Fibroblast of the aortic adventitia (primary cell): ENCODE measurements around the gene SPOCK1. TPM values are rescaled to one million over a fixed set of nuclear protein-coding genes. Genes with fewer than 3 reads are reported as not detected.
"Not testable (repeated sequence)": the region's sequence is repeated elsewhere in the genome, so short reads cannot be mapped to it uniquely, and the experiment has no call there.

Experiments
- DNase-seq: peaks from one replicate; pipeline ENCODE4 v3.0.0-alpha.2; 2010; ENCODE audit warnings: low read depth
- H3K4me3 ChIP-seq: 2 replicates; pipeline ENCODE4 v1.5.1; 2011; ENCODE audit warnings: low read depth, mild to moderate bottlenecking, control low read depth, low read length, moderate library complexity
- total RNA-seq: library from RNA; depleted of rRNA; stranded (reverse); fragments of >200 nt; gene quantifications from 2 replicates; pipeline ENCODE4 v1.2.3, GENCODE V29; 2012; ENCODE audit warnings: low replicate concordance
- TF ChIP-seq, protein P1 (sequence below): IDR thresholded peaks from 2 replicates; pipeline ENCODE4 v1.5.1; 2011; ENCODE audit warnings: mild to moderate bottlenecking, low read length, control low read depth, inconsistent platforms; ENCODE audit not compliant: insufficient read depth

Gene SPOCK1
- total RNA-seq, 1 donor = 174 TPM

GRCh38 chr5:137234973-137235943 lies 263.9 kb downstream of the SPOCK1 start:
- no peak overlapping the region for H3K4me3 ChIP-seq
- DNase-seq = no peak
- TF ChIP-seq, protein P1, sequence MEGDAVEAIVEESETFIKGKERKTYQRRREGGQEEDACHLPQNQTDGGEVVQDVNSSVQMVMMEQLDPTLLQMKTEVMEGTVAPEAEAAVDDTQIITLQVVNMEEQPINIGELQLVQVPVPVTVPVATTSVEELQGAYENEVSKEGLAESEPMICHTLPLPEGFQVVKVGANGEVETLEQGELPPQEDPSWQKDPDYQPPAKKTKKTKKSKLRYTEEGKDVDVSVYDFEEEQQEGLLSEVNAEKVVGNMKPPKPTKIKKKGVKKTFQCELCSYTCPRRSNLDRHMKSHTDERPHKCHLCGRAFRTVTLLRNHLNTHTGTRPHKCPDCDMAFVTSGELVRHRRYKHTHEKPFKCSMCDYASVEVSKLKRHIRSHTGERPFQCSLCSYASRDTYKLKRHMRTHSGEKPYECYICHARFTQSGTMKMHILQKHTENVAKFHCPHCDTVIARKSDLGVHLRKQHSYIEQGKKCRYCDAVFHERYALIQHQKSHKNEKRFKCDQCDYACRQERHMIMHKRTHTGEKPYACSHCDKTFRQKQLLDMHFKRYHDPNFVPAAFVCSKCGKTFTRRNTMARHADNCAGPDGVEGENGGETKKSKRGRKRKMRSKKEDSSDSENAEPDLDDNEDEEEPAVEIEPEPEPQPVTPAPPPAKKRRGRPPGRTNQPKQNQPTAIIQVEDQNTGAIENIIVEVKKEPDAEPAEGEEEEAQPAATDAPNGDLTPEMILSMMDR = no peak

- H3K4me3 ChIP-seq = no peak overlapping the region
- TF ChIP-seq, protein P1 = no peak
- no peak for DNase-seq
These were observed 265.4 kb downstream of the SPOCK1 start for GRCh38 chr5:137233726-137234125.

DNA sequence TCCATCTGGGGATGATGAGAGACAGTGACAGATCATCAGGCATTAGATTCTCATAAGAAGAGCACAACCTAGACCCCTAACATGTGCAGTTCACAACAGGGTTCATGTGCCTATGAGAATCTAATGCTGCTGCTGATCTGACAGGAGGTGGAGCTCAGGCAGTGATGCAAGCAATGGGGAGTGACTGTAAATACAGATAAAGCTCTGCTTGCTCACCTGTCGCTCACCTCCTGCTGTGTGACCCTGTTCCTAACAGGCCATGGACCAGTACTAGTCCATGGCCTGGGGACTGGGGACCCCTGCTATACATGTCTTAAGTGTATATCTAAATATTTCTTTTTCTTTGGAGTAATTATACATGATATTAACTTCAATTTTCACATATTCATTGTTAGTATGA lies 265.8 kb downstream of the SPOCK1 start:
- not testable (repeated sequence) for DNase-seq, H3K4me3 ChIP-seq

DNA sequence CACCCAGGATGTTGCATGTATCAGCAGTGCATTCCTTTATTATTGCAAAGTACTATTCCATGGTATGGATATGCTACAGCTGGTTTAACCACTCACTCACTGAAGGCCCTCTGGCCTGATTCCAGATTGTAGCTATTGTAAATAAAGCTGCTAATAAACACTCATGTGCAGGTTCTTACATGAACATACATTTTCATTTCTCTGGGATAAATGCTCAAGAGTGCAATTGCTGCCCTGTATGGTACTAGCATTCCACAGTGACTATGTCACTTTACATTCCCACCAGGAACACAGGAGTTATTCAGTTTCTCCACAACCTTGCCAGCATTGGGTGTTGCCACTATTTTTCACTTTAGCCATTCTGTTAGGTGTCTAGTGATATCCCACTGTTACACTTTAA lies 267.6 kb downstream of the SPOCK1 start:
- peak; percentile 56 for DNase-seq
- TF ChIP-seq, protein P1 = no peak
- H3K4me3 ChIP-seq = no peak overlapping the region

DNA sequence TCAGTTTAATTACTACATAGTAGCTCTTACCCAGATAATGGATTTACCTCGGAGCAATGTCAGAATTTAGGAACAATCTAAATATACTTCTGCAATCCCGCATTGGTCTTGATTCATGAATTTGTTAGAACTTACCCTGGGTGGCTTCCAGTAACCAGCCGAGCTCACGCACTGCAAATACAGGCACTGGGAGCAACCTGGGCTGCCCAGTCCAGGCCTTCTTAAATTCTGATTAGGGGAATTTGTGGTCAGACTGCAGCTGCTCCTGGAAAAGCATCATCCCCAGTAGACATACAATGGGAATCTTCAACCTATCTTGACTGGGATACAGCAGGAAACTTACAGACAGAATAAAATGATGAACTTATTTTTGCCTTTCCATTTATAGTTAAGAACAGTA lies 270.3 kb downstream of the SPOCK1 start:
- TF ChIP-seq, protein P1 = no peak
- H3K4me3 ChIP-seq = no peak overlapping the region
- no peak for DNase-seq

GRCh38 chr5:137226081-137226480 lies 273.0 kb downstream of the SPOCK1 start:
- H3K4me3 ChIP-seq = no peak overlapping the region
- TF ChIP-seq, protein P1 = no peak
- no peak for DNase-seq
